COR-L47 (cell line): ENCODE results near the gene ARMC12.

ENCODE experiments used
- DNase-seq: peaks from one replicate; lab custom pipeline; 2025; lab: John Stamatoyannopoulos, UW

The ARMC12 gene

GRCh38 chr6:35776364-35777215, 39.8 kb downstream of the ARMC12 start, which contains the start of gene CLPSL2:
CLPSL2 (plus strand) TSS chr6:35776598; CDS start chr6:35776619, 21 bp downstream.
- DNase-seq: no peak

DNA sequence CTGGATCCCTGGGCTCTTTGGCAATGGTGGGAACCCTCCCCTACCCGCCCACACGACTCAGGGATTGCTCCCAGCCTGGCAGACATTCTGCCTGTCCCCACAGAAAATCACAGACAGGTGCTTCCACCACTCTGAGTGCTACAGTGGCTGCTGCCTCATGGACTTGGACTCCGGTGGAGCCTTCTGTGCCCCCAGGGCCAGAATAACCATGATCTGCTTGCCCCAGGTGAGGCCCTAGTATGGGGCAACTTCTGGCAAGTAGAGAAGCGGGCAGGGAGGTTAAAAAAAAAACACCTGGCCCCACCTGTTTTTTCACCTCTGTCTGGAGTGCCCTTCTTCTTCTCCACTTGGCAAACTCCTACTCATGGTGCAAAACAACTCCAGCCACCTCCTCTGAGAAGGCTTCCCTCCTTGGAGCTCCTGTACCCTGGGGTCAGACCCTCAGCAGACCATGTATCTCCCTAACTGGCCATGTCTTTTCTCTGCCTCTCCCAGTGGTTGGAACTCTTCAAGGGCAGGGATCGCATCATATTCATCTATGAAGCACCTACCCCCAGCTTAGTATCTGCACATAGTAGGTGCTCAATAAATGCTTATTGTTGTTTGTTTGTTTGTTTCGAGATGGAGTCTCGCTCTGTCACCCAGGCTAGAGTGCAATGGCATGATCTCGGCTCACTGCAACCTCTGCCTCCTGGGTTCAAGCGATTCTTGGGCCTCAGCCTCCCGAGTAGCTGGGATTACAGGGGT, 40.7 kb downstream of the ARMC12 start:
- DNase-seq: no peak

DNA sequence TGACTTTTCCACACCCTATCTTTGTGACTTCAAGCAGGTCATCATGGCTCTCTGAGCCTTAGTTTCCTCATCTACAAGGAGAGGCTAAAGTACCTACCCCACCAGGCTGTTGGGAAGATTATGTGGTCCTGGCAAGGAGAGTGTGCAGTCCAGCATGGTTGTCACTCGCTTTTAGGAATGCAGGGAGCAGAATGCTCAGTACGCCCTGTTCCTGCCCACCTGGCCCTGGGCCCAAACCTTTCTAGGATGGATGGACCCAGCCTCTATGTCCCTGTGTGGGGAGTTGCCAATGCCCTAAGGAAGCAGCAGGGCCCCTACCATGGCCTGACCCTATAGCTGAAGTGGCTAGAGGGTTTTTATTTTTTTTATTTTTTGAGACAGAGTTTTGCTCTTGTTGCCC, 41.6 kb downstream of the ARMC12 start:
- DNase-seq: no peak

DNA sequence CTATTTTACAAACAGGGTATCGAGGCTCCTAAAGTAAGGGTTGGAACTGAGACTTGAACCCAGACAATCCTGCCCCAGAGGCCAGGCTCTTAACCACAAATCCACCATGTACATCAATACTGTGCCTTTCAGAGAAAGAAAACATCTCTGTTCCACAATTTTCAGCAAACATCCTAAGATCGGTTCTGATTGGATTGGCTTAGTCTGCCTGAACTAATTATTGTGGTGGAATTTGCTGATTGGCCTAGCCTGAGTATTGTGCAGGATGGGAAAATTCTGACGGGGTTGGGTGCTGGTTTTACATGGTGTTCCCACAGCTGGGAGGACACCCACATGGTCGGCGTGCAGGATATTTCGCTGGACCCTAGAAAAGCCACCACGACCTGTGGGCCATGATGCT, 43.9 kb downstream of the ARMC12 start, which contains the start of gene CLPSL1:
CLPSL1 (plus strand) TSS at position 301 of the 400 bp plus-strand sequence; CDS start at position 393, 92 bp downstream.
- DNase-seq: no peak

- DNase-seq: no peak
These were observed 44.5 kb downstream of the ARMC12 start for GRCh38 chr6:35781290-35781689.

DNA sequence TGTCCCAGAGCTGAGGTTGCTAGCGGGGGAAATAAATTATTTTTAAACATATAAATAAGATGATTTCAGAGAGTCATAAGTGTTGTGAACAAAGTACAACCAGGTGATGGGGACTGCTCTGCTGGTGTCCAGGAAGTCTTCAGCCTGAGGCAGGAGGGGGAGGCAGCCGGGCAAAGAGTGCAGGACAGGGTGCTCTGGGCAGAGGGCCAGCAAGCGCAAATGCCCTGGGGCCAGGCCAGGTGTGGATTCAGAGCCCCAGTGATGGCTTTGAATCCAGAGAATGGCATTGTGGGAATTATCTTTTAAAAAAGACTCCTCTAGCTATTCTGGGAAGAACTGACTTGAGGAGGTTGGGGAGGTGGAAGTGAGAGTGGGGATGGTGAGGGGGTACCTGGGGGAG, 45.6 kb downstream of the ARMC12 start:
- DNase-seq: no peak

- no peak for DNase-seq
These were observed 47.4 kb downstream of the ARMC12 start for GRCh38 chr6:35784200-35784599.

- no peak for DNase-seq
These were observed 49.4 kb downstream of the ARMC12 start for GRCh38 chr6:35786272-35786671.

DNA sequence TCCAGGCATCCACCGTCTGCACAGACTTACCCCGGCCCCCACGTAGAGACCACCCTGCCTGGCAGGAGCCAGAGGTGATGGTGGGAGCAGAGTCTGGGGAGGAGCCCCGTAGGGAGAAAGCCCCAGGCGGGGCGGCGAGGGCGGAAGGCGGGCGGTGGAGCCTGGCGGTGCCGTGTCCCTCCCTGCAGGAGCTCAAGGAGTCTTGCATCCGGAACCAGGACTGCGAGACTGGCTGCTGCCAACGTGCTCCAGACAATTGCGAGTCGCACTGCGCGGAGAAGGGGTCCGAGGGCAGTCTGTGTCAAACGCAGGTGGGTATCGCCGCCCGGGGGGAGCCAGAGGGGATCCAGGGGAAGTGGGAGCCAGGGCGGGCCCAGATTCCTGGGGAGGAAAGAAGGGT, 50.0 kb downstream of the ARMC12 start:
- no peak for DNase-seq

GRCh38 chr6:35787266-35788218, 50.7 kb downstream of the ARMC12 start:
- no peak for DNase-seq

DNA sequence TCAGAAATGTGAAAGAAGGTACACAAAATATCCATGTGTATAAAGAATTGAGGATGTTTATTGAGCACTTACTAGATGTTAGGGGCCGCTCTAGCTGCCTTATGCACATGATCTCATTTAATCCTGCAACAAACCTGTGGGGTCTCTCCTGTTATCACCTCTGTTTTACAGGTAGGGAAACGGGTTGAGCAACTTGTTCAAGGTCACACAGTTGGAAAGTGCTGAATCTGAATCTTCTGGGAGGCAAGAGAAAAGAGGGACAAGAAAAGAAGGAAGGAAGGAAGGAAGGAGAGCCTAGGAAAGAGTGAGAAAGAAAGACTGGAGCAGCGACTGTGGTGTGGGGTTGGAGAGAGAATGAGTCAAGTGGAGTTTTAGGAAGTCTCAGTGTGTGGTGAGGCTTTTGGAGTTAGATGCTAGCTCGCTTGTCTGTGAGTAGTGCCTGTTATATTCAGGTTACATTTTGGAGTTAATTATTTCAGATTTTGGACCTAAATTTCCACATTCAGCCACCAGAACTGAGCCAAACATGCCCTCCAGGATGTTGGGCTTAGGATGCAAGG, 51.7 kb downstream of the ARMC12 start:
- no peak for DNase-seq

- DNase-seq: no peak
These were observed 53.9 kb downstream of the ARMC12 start for GRCh38 chr6:35790683-35791082.

GRCh38 chr6:35794536-35795452, 58.0 kb downstream of the ARMC12 start:
- no peak for DNase-seq

DNA sequence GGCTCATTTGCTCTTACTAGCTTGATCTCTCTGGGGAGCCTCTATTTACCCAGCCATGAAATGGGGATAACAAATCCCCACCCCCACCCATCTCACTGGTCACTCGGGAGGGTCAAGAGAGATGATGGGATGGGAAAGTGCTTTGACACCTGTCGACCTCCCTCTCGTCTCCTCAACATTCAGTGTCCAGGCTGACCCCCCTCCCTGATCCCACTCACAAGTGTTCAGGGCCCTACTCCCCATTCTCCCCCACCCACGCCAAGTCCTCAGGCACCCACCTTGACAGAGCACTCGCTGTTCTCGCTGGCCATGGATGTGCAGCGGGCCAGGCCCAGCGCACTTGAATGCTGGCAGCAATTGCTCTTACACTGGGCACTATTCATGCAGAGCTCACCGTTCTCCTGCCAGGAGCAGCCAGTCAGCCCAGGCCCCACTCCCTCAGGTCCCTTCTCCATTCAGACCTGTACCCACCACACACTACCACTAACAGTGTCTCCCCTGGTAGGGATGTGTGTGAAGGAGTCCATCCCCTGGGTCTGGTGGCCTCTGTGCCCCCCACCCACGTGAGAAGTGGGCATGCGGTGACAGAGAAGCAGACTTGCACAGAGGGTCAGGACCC, 58.7 kb downstream of the ARMC12 start:
- no peak for DNase-seq

DNA sequence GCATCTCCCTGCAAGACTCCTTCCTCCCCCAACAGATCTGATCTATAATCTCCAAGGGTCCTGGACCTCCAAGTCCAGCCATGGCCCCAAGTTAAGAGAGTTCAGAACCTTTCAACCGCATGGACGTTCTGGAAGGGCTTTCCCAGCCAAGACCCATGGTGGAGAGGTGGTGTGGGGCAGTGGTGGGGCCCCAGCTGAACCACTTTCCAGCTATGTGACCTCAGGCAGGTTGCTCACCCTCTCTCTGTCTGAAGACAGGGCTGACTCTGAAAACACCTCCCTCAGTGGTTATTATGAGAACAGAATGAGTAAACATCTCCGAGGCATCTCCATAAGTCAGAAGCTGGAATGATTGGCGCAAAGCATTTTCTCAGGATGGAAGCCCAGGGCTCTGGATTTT, 59.4 kb downstream of the ARMC12 start:
- no peak for DNase-seq

DNA sequence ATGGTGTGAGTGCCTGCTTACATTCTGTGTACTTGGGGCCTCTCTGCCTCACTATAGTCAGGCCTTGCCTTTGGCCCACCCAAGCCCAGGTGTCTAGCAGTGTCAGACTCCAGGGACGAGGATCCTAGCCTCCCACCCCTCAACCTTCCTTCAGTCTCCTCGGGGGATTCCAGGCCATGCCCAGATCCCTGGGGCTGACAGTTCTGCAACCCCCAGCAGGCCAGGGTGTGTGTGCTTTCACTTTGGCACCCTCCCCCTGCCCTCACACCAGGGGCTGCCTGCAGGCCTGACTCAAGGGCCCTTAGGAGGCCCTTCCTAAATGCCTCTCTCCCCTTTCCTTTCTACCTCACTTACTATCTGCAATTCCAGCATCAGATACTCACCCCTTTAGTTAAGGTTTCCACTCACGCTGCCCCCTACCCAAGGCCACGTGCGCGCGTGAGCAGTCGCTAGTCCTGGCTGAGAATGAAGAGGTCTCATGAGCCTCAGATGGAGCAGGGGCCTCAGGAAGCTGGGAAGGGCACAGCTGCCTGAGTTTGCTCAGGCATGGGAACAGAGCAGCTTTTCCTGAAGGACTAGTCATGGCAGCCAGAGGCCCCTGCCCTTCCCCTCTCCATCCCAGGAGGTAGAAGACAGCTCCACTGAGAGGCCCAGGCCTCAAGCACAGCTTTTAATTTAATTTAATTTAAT, 61.1 kb downstream of the ARMC12 start:
- no peak for DNase-seq
